Erythroblast (primary cell): ENCODE measurements around the gene DND1.
"Not testable (repeated sequence)": the region's sequence is repeated elsewhere in the genome, so short reads cannot be mapped to it uniquely, and the experiment has no call there.

ENCODE experiments used
- GATA1 ChIP-seq: IDR thresholded peaks from 2 replicates; pipeline ENCODE4 v1.6.1; 2011; ENCODE audit warnings: low read depth, mild to moderate bottlenecking, control low read depth, low read length, moderate library complexity
- POLR2A ChIP-seq: IDR thresholded peaks from 2 replicates; pipeline ENCODE4 v1.6.1; 2011; ENCODE audit warnings: mild to moderate bottlenecking, low read length

DNA sequence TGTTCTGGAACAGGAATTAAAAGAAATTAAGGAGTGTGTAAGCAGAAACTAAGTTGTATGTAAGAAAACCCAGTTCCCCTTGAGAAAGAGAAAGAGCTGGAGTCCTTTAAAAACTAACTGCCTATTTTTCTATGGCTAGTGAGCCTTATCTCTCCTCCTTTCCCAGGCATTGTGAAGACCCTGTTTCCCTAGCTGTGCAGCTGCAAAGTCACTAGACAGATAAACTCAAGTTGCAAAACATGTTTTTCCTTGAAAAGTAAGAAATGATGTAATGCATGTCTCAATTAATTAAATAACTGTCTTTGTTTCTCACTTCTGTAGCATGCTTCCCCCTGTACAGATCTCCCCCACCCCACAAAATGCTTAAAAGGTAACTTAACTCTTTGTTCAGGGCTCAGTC lies 50.3 kb downstream of the DND1 start:
- not testable (repeated sequence) for TF ChIP-seq POLR2A, GATA1
